GM12878 (cell line): ENCODE data around the gene STK33. TPM values are rescaled to one million over a fixed set of nuclear protein-coding genes. Genes with fewer than 3 reads are reported as not detected.

Experiments used
- ATAC-seq: fragments of 200-7000 bp; cut with Tn5 transposase; 3 replicates; pipeline ENCODE4 v1.9.1; 2020; ENCODE audit warnings: mild to moderate bottlenecking, moderate library complexity
- BruUV-seq: library from RNA; stranded (reverse); fragments of 400-500 nt; replicated peaks from 2 replicates; lab custom pipeline; 2021; lab: Mats Ljungman, UMichigan
- CTCF ChIA-PET: fragments of 300-600 bp; sonication (Branson Sonifier 250); formaldehyde crosslinking; extraction: SDS; loops from one replicate; lab custom pipeline; 2021; ENCODE audit warnings: inconsistent platforms; lab: Yijun Ruan, JAX
- POLR2A ChIA-PET: fragments of 350-600 bp; formaldehyde crosslinking; extraction: SDS; loops from one replicate; lab custom pipeline; 2021; ENCODE audit warnings: inconsistent platforms; lab: Charles Lee
- RAD21 ChIA-PET: fragments of 300-600 bp; sonication (Branson Sonifier 250); formaldehyde crosslinking; loops from one replicate; lab custom pipeline; 2023; ENCODE audit warnings: antibody characterized with exemption; ENCODE audit not compliant: unreplicated experiment; lab: Charles Lee
- SMC1A ChIA-PET: fragments of 300-600 bp; sonication (Branson Sonifier 250); formaldehyde crosslinking; loops from one replicate; lab custom pipeline; 2023; ENCODE audit not compliant: unreplicated experiment, uncharacterized antibody; lab: Charles Lee
- DNase-seq: peaks from one replicate; pipeline ENCODE4 v3.0.0-alpha.2; 2011; ENCODE audit warnings: low read depth, low spot score
- FAIRE-seq: peaks from 3 replicates; lab custom pipeline; 2011; peaks lifted over from hg19 to GRCh38; lab: Jason Lieb, UNC
- H2AFZ ChIP-seq: 2 replicates; pipeline ENCODE4 v1.6.0; 2011; ENCODE audit warnings: low read depth, low read length, control low read depth; ENCODE audit not compliant: control insufficient read depth
- H3K27ac ChIP-seq: 2 replicates; pipeline ENCODE4 v1.5.1; 2011; ENCODE audit warnings: control low read depth; ENCODE audit not compliant: control insufficient read depth, insufficient read depth
- H3K27me3 ChIP-seq, 2 experiments: replicated peaks in 1 of 2; 2 replicates each; pipeline versions ENCODE4 v1.6.0 to v1.6.1; 2011; ENCODE audit warnings: low read length in 1 of 2; ENCODE audit not compliant: control insufficient read depth in 2 of 2, insufficient read depth in 2 of 2
- H3K36me3 ChIP-seq, 2 experiments: 2 replicates each; pipeline ENCODE4 v1.5.1; 2011; ENCODE audit warnings: low read length in 1 of 2; ENCODE audit not compliant: control insufficient read depth in 2 of 2, insufficient read depth in 2 of 2
- H3K4me1 ChIP-seq: 2 replicates; pipeline ENCODE4 v1.6.1; 2011; ENCODE audit warnings: mild to moderate bottlenecking, low read length, moderate library complexity, mixed read lengths; ENCODE audit not compliant: control insufficient read depth, insufficient read depth
- H3K4me2 ChIP-seq: 2 replicates; pipeline ENCODE4 v1.6.0; 2011; ENCODE audit warnings: control low read depth; ENCODE audit not compliant: control insufficient read depth, insufficient read depth
- H3K4me3 ChIP-seq: fragments of 200-600 bp; sonication (generic); 2 replicates; pipeline ENCODE4 v1.5.1; 2016
- H3K79me2 ChIP-seq: 2 replicates; pipeline ENCODE4 v1.6.0; 2011; ENCODE audit warnings: low read length; ENCODE audit not compliant: control insufficient read depth, insufficient read depth
- H3K9ac ChIP-seq: 2 replicates; pipeline ENCODE4 v1.8.0; 2011; ENCODE audit warnings: low read length, control low read depth, mixed read lengths; ENCODE audit not compliant: control insufficient read depth, insufficient read depth
- H3K9me3 ChIP-seq: replicated peaks from 3 replicates; pipeline ENCODE4 v1.5.1; 2011; ENCODE audit warnings: mild to moderate bottlenecking, low read length; ENCODE audit not compliant: control insufficient read depth, insufficient read depth
- H4K20me1 ChIP-seq: 2 replicates; pipeline ENCODE4 v1.6.0; 2011; ENCODE audit not compliant: control insufficient read depth, insufficient read depth
- BMI1 ChIP-seq: fragments of 450-650 bp; IDR thresholded peaks from 2 replicates; pipeline ENCODE4 v1.6.1; 2016; ENCODE audit warnings: mild to moderate bottlenecking, moderate library complexity, borderline replicate concordance
- E4F1 ChIP-seq: fragments of 450-650 bp; IDR thresholded peaks from 2 replicates; pipeline ENCODE4 v1.6.1; 2018; ENCODE audit warnings: borderline replicate concordance, mild to moderate bottlenecking; ENCODE audit not compliant: partially characterized antibody
- MEF2A ChIP-seq: IDR thresholded peaks from 2 replicates; pipeline ENCODE4 v1.6.1; 2011; ENCODE audit warnings: low read depth, mild to moderate bottlenecking, low read length, moderate library complexity; ENCODE audit not compliant: insufficient read depth
- SMAD5 ChIP-seq: IDR thresholded peaks from 2 replicates; pipeline ENCODE4 v1.6.1; 2016; ENCODE audit warnings: antibody characterized with exemption, low read depth
- SREBF2 ChIP-seq: IDR thresholded peaks from 2 replicates; pipeline ENCODE4 v1.6.1; 2012; ENCODE audit warnings: mild to moderate bottlenecking, low read length
- WGBS: methylation state at CpG from one replicate; pipeline ENCODE4 v1.1.6; 2016; ENCODE audit warnings: low lambda C conversion rate; ENCODE audit not compliant: insufficient replicate concordance, insufficient coverage; ENCODE audit errors: missing lambda C conversion rate; 5-methylcytosine and 5-hydroxymethylcytosine counted together
- in situ Hi-C: fragments of 300-500 bp; cut with MboI; formaldehyde crosslinking; loops from 9 replicates; pipeline ENCODE4 v1.14.3; 2018; ENCODE audit warnings: mixed read lengths
- intact Hi-C: fragments of 100-400 bp; cut with micrococcal nuclease; formaldehyde crosslinking; loops from one replicate; pipeline ENCODE4 v1.14.2; 2022; ENCODE audit not compliant: unreplicated experiment
- polyA plus RNA-seq, 11 experiments: library from polyadenylated mRNA; depleted of rRNA in 4 of 11; unstranded in 6 of 11; stranded (reverse) in 5 of 11; fragments of >200 nt; fragmentation: Nextera tagmentation in 4 of 11; fragmentation: Illumina TruSeq in 1 of 11; extraction: Ambion mirVana in 4 of 11; extraction: Trizol in 1 of 11; gene quantifications; 1 replicate in 1 of 11; 2 replicates in 10 of 11; pipeline versions ENCODE4 v1.2.1 to v1.2.3, GENCODE V29; 2011 to 2016; ENCODE audit warnings: inconsistent platforms in 2 of 11, missing spikeins in 2 of 11, low read depth in 1 of 11
- total RNA-seq, 4 experiments: library from RNA; depleted of rRNA in 3 of 4; stranded (reverse); fragments of >200 nt in 3 of 4; fragmentation: Illumina TruSeq in 1 of 4; extraction: Trizol in 1 of 4; gene quantifications; 2 replicates each; pipeline versions ENCODE4 v1.2.1 to v1.2.3, GENCODE V29; 2013 to 2021

STK33 gene
- total and polyA plus RNA-seq, 10 of the 15 experiments (the other 5 are each of a cell fraction or from before 2014, with no cell fraction given): 5.2 to 27.3 (median 18.3) TPM

DNA sequence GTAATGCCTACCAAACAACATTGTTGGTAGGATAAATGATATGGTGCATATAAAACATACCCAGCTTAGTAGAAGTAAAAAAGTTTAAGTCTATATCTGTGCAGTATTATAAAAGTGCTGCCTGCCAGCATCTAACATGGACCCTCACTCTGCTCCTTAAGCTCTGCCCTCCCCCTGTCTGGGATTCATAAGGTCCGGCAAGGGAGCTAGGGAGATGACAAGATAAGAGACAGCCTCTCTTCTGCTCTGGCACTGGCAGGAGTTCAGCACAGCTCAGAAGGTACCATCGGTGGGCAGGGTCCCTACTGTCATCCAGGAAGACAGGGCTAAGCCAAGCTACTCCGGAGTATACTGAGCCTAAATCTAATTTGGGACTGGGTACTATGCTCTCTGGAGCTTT lies 45.6 kb upstream of the STK33 start:
- DNase-seq (no peak), ATAC-seq (no peak)
- Histone ChIP-seq H3K4me1 (peaks cover 6% of the 10 kb centered on the region; the same call in 1 of the 2 replicates), H4K20me1 (no peaks in the 10 kb centered on the region), H3K27me3 (no peaks in the 10 kb centered on the region), H3K9me3 (no peaks in the 10 kb centered on the region)
- in situ Hi-C loops (no loop called here), intact Hi-C loops (no loop called here)
- TF ChIP-seq MEF2A (no peak), SREBF2 (no peak), SMAD5 (no peak), E4F1 (no peak), BMI1 (no peak)
- TF ChIP-seq, all 136 proteins: peak for 0
- Histone ChIP-seq H2AFZ (no peak overlapping the region), H3K4me3 (no peak overlapping the region), H3K4me2 (no peak overlapping the region), H3K27ac (no peak overlapping the region), H3K79me2 (no peaks in the 10 kb centered on the region), H3K36me3 (peaks cover 6 to 26% of the 10 kb centered on the region in 2 experiments), H3K9ac (no peak overlapping the region)
- ChIA-PET CTCF (interaction anchor here (1.0 kb wide), 1 partner anchor 376 kb away, joined by 3 read pairs; the partner anchor contains the start of gene LMO1), POLR2A (interaction anchor here (0.7 kb wide), 1 partner anchor 671 kb away, joined by 3 read pairs; no protein-coding TSS in a partner anchor), SMC1A (interaction anchor here (0.6 to 1.4 kb wide), 5 partner anchors 13 to 171 kb away, joined by 3 to 5 read pairs (median 3); a partner anchor contains a TSS), RAD21 (interaction anchor here (0.7 to 0.8 kb wide), 2 partner anchors 72 to 320 kb away, joined by 3 to 5 read pairs; no protein-coding TSS in a partner anchor)
- no TSS peak for BruUV-seq
- 75% methylated on average over 3 of the region's 3 CpGs for WGBS
- no peak for FAIRE-seq
